HFFc6 (cell line): Measurements from ENCODE around the gene MAPK11. TPM values are rescaled to one million over a fixed set of nuclear protein-coding genes. Genes with fewer than 3 reads are reported as not detected.
A peak's percentile ranks its signal among the peaks of the same experiment; 100 is the strongest.

Source experiments
- DNase-seq: peaks from one replicate; pipeline ENCODE4 v3.0.0-alpha.2; 2018
- H3K27ac Mint-ChIP-seq: 2 replicates; pipeline ENCODE4 v1.8.0; 2020; ENCODE audit warnings: mild to moderate bottlenecking, mixed read lengths
- H3K27me3 Mint-ChIP-seq: 2 replicates; pipeline ENCODE4 v1.8.0; 2021; ENCODE audit warnings: mild to moderate bottlenecking, moderate library complexity, mixed read lengths; ENCODE audit not compliant: insufficient read depth
- H3K36me3 Mint-ChIP-seq: 2 replicates; pipeline ENCODE4 v1.8.0; 2021; ENCODE audit warnings: low read depth, mixed read lengths
- H3K4me1 Mint-ChIP-seq: 2 replicates; pipeline ENCODE4 v1.8.0; 2020; ENCODE audit warnings: low read depth, mixed read lengths
- H3K4me3 Mint-ChIP-seq: 2 replicates; pipeline ENCODE4 v1.8.0; 2020; ENCODE audit warnings: mild to moderate bottlenecking, moderate library complexity, mixed read lengths
- H3K9me3 Mint-ChIP-seq: 2 replicates; pipeline ENCODE4 v1.8.0; 2020; ENCODE audit warnings: mild to moderate bottlenecking, mixed read lengths
- CTCF ChIP-seq: fragments of 200-600 bp; sonication (generic); IDR thresholded peaks from 2 replicates; pipeline ENCODE4 v1.5.0; 2021; ENCODE audit warnings: antibody characterized with exemption, mild to moderate bottlenecking
- total RNA-seq, 6 experiments: library from RNA; stranded (reverse); fragmentation: NEBNext Ultra II Directional; extraction: Animal tissue kit (Norgen Biotek cat#: 25700); gene quantifications; 2 replicates in 1 of 6; 3 replicates in 5 of 6; pipeline ENCODE4 v1.2.3, GENCODE V29; 2021

The MAPK11 gene
- total RNA-seq, 6 experiments from 2014 or later: 6.0 to 10.2 (median 7.8) TPM

- Mint-ChIP-seq H3K27ac (no peak overlapping the region), H3K4me3 (no peak overlapping the region)
These were observed 18.6 kb downstream of the MAPK11 start for GRCh38 chr22:50251477-50252081.

DNA sequence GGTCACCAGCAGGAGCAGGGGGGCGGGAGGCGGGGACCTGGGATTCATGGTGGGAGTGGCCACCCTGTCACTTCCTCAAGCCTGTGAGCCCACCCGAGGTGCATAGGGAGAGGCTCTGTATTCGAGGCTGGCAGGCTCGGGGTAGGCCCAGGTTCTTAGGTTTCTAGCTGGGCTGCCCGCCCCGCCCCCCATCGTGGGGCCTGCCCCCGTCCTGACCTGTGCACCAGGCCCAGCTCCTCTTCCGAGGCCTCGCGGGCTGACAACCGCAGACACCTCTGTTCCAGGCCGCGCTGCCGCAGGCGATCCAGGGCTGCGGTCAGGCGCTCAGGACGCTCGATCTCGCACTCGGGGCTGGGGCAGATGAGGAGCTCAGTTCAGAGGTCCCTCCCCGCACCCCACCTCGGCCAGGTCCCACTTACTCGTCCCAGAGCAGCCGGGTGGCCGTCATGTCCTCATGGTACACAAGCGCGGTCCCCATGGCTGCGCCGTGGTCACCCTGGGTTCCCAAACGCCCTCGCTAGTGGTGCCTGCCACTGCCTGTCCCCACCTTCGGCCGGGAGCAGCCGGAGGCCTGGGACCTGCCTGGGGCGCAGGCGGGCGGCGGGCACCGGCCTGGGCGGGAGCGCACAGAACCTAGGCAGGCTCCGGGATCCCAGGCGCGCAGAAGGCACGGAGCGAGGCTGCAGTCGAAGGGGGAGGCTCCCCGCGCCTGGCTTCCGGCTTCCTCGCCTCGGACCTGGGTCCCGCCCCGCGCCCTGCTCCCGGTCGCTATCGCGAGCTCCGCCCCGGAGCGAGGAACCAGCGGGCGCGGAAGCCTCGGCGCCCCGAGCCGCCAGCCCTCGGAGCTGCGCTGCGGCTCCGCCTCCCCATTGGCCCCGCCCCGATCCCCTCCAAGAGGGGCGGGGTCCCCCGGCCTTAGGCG is 19.4 kb downstream of the MAPK11 start, which contains the start of gene HDAC10:
HDAC10 (minus strand) TSS at position 711 of the 922 bp plus-strand sequence; CDS start at position 478, 233 bp downstream.
- peak within 1 kb of the TSS; percentile 59 for H3K27ac Mint-ChIP-seq
- H3K36me3 Mint-ChIP-seq: no peaks in the 10 kb centered on the region
- H3K9me3 Mint-ChIP-seq: no peaks in the 10 kb centered on the region
- H3K27me3 Mint-ChIP-seq: peaks cover 6% of the 10 kb centered on the region
- peaks cover 17% of the 10 kb centered on the region; the same call in 1 of the 2 replicates for H3K4me1 Mint-ChIP-seq
- TF ChIP-seq CTCF: no peak
- peak within 1 kb of the TSS; percentile 86 for H3K4me3 Mint-ChIP-seq
- peak; percentile 64 for DNase-seq

More at GRCh38 chr22:50251477-50252081, 18.6 kb downstream of the MAPK11 start:
- no peak for DNase-seq
- Mint-ChIP-seq H3K36me3 (no peaks in the 10 kb centered on the region), H3K9me3 (no peaks in the 10 kb centered on the region), H3K27me3 (peaks cover 3% of the 10 kb centered on the region), H3K4me1 (peaks cover 17% of the 10 kb centered on the region; the same call in 1 of the 2 replicates)
- TF ChIP-seq CTCF: no peak

GRCh38 chr22:50250249-50250554 is 20.0 kb downstream of the MAPK11 start:
- Mint-ChIP-seq H3K27ac (no peak overlapping the region; the same call in 1 of the 2 replicates), H3K27me3 (peaks cover 6% of the 10 kb centered on the region), H3K9me3 (no peaks in the 10 kb centered on the region), H3K4me3 (peak overlapping the region; percentile 86), H3K36me3 (no peaks in the 10 kb centered on the region), H3K4me1 (peaks cover 17% of the 10 kb centered on the region; the same call in 1 of the 2 replicates)
- no peak for DNase-seq
- TF ChIP-seq CTCF: no peak

- Mint-ChIP-seq H3K4me3 (peak overlapping the region; percentile 86), H3K9me3 (no peaks in the 10 kb centered on the region; the same call in 1 of the 2 replicates), H3K27ac (no peak overlapping the region; the same call in 1 of the 2 replicates), H3K36me3 (peaks cover 5% of the 10 kb centered on the region; the same call in 1 of the 2 replicates), H3K4me1 (peaks cover 17% of the 10 kb centered on the region; the same call in 1 of the 2 replicates), H3K27me3 (peaks cover 8% of the 10 kb centered on the region)
- DNase-seq: no peak
- no peak for TF ChIP-seq CTCF
These were observed 20.6 kb downstream of the MAPK11 start for GRCh38 chr22:50249341-50250248.
